GM12872 (cell line): Measurements from ENCODE around the gene TMEM120B.

ENCODE experiments used
- TF ChIP-seq, protein P1 (sequence below): IDR thresholded peaks from 3 replicates; pipeline ENCODE4 v1.5.1; 2011; ENCODE audit warnings: low read depth, mild to moderate bottlenecking, low read length, moderate library complexity; ENCODE audit not compliant: insufficient read depth

Gene TMEM120B

GRCh38 chr12:121724925-121725324, 12.4 kb downstream of the TMEM120B start:
- TF ChIP-seq, protein P1, sequence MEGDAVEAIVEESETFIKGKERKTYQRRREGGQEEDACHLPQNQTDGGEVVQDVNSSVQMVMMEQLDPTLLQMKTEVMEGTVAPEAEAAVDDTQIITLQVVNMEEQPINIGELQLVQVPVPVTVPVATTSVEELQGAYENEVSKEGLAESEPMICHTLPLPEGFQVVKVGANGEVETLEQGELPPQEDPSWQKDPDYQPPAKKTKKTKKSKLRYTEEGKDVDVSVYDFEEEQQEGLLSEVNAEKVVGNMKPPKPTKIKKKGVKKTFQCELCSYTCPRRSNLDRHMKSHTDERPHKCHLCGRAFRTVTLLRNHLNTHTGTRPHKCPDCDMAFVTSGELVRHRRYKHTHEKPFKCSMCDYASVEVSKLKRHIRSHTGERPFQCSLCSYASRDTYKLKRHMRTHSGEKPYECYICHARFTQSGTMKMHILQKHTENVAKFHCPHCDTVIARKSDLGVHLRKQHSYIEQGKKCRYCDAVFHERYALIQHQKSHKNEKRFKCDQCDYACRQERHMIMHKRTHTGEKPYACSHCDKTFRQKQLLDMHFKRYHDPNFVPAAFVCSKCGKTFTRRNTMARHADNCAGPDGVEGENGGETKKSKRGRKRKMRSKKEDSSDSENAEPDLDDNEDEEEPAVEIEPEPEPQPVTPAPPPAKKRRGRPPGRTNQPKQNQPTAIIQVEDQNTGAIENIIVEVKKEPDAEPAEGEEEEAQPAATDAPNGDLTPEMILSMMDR, result no peak

DNA sequence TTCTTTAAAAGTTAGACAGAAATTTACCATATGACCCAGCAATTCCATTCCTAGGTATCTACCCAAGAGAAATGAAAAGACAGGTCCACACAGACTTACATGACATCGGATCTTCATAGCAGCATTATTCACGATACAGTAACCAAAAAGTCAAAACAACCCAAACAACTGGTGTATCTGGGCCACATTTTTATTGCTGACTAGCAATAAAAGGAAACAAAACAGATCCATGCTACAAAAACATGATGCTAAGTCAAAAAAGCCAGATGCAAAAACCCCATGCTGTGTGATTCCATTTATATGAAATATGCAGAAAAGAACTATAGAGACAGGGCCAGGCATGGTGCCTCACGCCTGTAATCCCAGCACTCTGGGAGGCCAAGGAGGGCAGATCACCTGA, 12.9 kb downstream of the TMEM120B start:
- TF ChIP-seq, protein P1, result no peak

- TF ChIP-seq, protein P1, result no peak
Measured at GRCh38 chr12:121729021-121729420, 16.5 kb downstream of the TMEM120B start.

- TF ChIP-seq, protein P1, result no peak
Measured at GRCh38 chr12:121731473-121731872, 18.9 kb downstream of the TMEM120B start.

GRCh38 chr12:121733849-121734248, 21.3 kb downstream of the TMEM120B start:
- TF ChIP-seq, protein P1, result no peak

DNA sequence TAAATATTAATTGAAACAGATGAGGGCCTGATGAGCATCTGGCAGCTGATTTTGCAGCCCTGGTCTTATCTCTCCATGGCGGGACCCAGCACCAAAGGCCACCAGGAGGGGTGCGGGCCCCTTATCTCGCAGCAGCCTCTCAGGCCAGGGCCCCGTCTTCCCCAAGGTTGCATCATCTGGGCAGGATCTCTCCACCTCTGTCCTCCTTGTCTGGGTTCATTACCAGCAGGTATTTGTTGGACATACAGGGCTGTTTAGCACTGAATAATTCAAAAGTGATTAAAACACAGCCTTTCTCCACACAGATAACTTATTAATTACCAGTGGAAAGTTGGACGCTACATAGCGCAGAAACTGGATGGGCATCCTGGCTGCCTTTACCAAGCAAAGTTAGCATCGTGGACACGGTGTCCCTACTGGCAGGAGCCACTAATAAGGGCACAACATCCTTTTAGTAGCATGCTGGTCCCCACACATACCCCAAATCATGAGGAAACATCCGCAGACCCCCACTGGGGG, 25.8 kb downstream of the TMEM120B start:
- TF ChIP-seq, protein P1, result no peak

DNA sequence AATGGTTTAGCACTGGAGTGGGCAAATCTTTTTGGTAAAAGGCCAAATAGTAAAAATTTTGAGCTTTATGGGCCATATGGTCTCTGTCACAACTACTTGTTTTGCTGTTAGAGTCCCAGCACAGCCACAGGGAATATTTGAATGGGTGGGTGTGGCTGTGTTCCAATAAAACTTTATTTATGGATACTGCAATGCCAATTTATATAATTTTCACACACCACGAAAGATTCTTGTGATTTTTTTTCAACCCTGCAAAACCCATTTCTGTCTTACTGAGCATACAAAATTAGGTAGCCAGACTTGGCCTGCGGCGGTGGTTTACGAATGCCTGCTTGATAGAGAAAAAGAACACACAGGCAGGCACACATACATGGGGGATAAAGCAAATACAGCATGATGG, 28.3 kb downstream of the TMEM120B start:
- TF ChIP-seq, protein P1, result no peak

DNA sequence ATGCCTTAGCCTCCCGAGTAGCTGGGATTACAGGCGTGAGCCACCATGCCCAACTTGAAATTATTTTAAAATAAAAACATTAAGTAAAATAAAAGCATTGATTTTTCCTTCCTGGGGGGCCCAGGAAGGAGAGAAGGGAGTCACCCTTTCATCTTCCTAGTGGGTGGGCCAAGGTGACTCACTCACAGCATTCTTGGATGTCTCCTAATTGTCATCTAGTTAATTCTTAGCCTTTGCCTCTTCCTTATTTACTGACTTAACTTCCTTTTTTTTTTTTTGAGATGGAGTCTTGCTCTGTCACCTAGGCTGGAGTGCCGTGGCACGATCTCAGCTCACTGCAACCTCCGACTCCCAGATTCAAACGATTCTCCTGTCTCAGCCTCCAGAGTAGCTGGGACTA, 29.2 kb downstream of the TMEM120B start:
- TF ChIP-seq, protein P1, result no peak
